Psoas muscle (tissue), 8 donors: ENCODE results near the gene PARK7. TPM values are rescaled to one million over a fixed set of nuclear protein-coding genes. Genes with fewer than 3 reads are reported as not detected.
A peak's percentile ranks its signal among the peaks of the same experiment; 100 is the strongest.

ENCODE experiments used
- ATAC-seq, 4 donors: fragments of 200-7000 bp; cut with Tn5 transposase; one replicate each; pipeline ENCODE4 v1.9.1; 2020; ENCODE audit warnings: moderate library complexity in 3 of 4, mild to moderate bottlenecking in 2 of 4
- DNase-seq, 2 donors: peaks; one replicate each; pipeline ENCODE4 v3.0.0-alpha.2; 2020
- H3K27ac ChIP-seq: fragments of 200-600 bp; one replicate; pipeline ENCODE4 v1.8.0; 2022
- H3K27me3 ChIP-seq, 3 donors: fragments of 200-600 bp in 1 of 3; one replicate each; pipeline versions ENCODE4 v1.6.1 to v1.8.0; 2013 to 2022; ENCODE audit warnings: low read length in 2 of 3, mild to moderate bottlenecking in 2 of 3, moderate library complexity in 1 of 3; ENCODE audit not compliant: insufficient read depth in 3 of 3
- H3K36me3 ChIP-seq, 2 donors: fragments of 200-600 bp in 1 of 2; one replicate each; pipeline versions ENCODE4 v1.6.1 to v1.8.0; 2013 to 2022; ENCODE audit warnings: low read depth in 1 of 2, mild to moderate bottlenecking in 1 of 2, moderate library complexity in 1 of 2; ENCODE audit not compliant: insufficient read depth in 1 of 2
- H3K4me1 ChIP-seq: fragments of 200-600 bp; one replicate; pipeline ENCODE4 v1.8.0; 2022
- H3K4me3 ChIP-seq: fragments of 200-600 bp; one replicate; pipeline ENCODE4 v1.8.0; 2022; ENCODE audit warnings: mild to moderate bottlenecking
- H3K9me3 ChIP-seq: fragments of 200-600 bp; one replicate; pipeline ENCODE4 v1.8.0; 2022
- CTCF ChIP-seq: fragments of 200-600 bp; IDR thresholded peaks from one replicate; pipeline ENCODE4 v1.8.0; 2022; ENCODE audit warnings: antibody characterized with exemption
- WGBS, 3 donors: extraction: QIAGEN DNeasy Blood & Tissue Kit; methylation state at CpG; one replicate each; pipeline versions ENCODE4 v1.1.6 to v1.1.7; 2013; 5-methylcytosine and 5-hydroxymethylcytosine counted together
- intact Hi-C, 2 donors: fragments of 100-400 bp; cut with DNase I; formaldehyde crosslinking; loops; one replicate each; pipeline versions ENCODE4 v1.11.0 to v1.14.2; 2022
- polyA plus RNA-seq, 3 donors: library from polyadenylated mRNA; stranded (reverse); fragments of 200-250 nt; gene quantifications; one replicate each; pipeline ENCODE4 v1.2.3, GENCODE V29; 2013
- total RNA-seq, 4 donors: library from RNA; stranded (reverse); fragmentation: NEBNext Ultra II Directional in 2 of 4; extraction: Animal tissue kit (Norgen Biotek cat#: 25700) in 2 of 4; gene quantifications; one replicate each; pipeline versions ENCODE4 v1.2.1 to v1.2.4, GENCODE V29; 2021 to 2023
- donor health status: healthy with polysubstance abuse.
- donor health status: DM: no; HTN: no; CAD: no; lungs with moderate emphysema.
- donor health status: Bipolar disorder and iron deficiency.
- donor health status: healthy.
- donor health status: DM: yes; HTN: yes; CAD: no.
- donor health status: DM: no; HTN: no; CAD: no.
- donor health status: DM: no; HTN: no; CAD: no.
- donor health status: DM: yes; HTN: yes; CAD: no.

The PARK7 gene
- total and polyA plus RNA-seq, 7 donors, result 389 to 467 (median 430) TPM

- ATAC-seq, result peak; percentile 91 to 96 (median 95)
- H3K4me1 ChIP-seq, result peaks cover 50% of the 10 kb centered on the region
These were observed 64.9 kb downstream of the PARK7 start, which contains the start of gene ERRFI1 for GRCh38 chr1:8026153-8026975. Gene ERRFI1 (minus strand): TSS chr1:8026309. CDS start chr1:8015619, 10,690 bp downstream.

GRCh38 chr1:8026976-8027747, 65.7 kb downstream of the PARK7 start:
- DNase-seq (peak; percentile 38 to 56), ATAC-seq (no peak)
- Histone ChIP-seq H3K4me3 (peak overlapping the region; percentile 74), H3K36me3 (no peaks in the 10 kb centered on the region), H3K27me3 (no peaks in the 10 kb centered on the region), H3K9me3 (no peaks in the 10 kb centered on the region), H3K27ac (peak overlapping the region; percentile 87), H3K4me1 (peaks cover 42% of the 10 kb centered on the region)
- TF ChIP-seq CTCF, result no peak
- WGBS, 3 donors, result 81 to 87% (median 84%) methylated on average over 25 of the region's 25 CpGs
- intact Hi-C loops, result no loop called here

More at GRCh38 chr1:8026153-8026975, 64.9 kb downstream of the PARK7 start, which contains the start of gene ERRFI1:
- intact Hi-C loops, result no loop called here
- H3K4me3 ChIP-seq, result peak within 1 kb of the TSS; percentile 74
- WGBS, 3 donors, result 3 to 4% (median 4%) methylated on average over 50 to 98 of the region's 98 CpGs
- no peaks in the 10 kb centered on the region for H3K27me3 ChIP-seq
- no peak for TF ChIP-seq CTCF
- H3K27ac ChIP-seq, result peak within 1 kb of the TSS; percentile 87
- H3K36me3 ChIP-seq, result no peaks in the 10 kb centered on the region
- no peaks in the 10 kb centered on the region for H3K9me3 ChIP-seq
- peak; percentile 96 to 98 for DNase-seq

- ATAC-seq, result peak in 2 of 4 donors; percentile 28 to 59
- peaks cover 34% of the 10 kb centered on the region for H3K4me1 ChIP-seq
- WGBS, 3 donors, result 50 to 62% (median 56%) methylated on average over 8 of the region's 8 CpGs
These were observed 66.4 kb downstream of the PARK7 start for GRCh38 chr1:8027748-8028570.

More at GRCh38 chr1:8027748-8028570, 66.4 kb downstream of the PARK7 start:
- intact Hi-C loops, result no loop called here
- DNase-seq, result no peak
- no peaks in the 10 kb centered on the region for H3K27me3 ChIP-seq
- H3K4me3 ChIP-seq, result peak overlapping the region; percentile 13
- no peak for TF ChIP-seq CTCF
- no peaks in the 10 kb centered on the region for H3K9me3 ChIP-seq
- H3K27ac ChIP-seq, result peak overlapping the region; percentile 87
- no peaks in the 10 kb centered on the region for H3K36me3 ChIP-seq
